Measurements from ENCODE around the gene MEG3.

MEG3 gene

GRCh38 chr14:100901391-100902183 is 75.7 kb downstream of the MEG3 start:
- no peak for DNase-seq

GRCh38 chr14:100902295-100903133 is 76.6 kb downstream of the MEG3 start:
- no peak for DNase-seq

GRCh38 chr14:100903134-100903468 is 77.2 kb downstream of the MEG3 start:
- DNase-seq, result no peak

- no peak for DNase-seq
Measured at GRCh38 chr14:100903672-100904185, 77.8 kb downstream of the MEG3 start, which contains the start of gene RTL1. Gene RTL1, minus strand, starts transcription at chr14:100903722. Its CDS starts 18,934 bp downstream, at chr14:100884788.

DNA sequence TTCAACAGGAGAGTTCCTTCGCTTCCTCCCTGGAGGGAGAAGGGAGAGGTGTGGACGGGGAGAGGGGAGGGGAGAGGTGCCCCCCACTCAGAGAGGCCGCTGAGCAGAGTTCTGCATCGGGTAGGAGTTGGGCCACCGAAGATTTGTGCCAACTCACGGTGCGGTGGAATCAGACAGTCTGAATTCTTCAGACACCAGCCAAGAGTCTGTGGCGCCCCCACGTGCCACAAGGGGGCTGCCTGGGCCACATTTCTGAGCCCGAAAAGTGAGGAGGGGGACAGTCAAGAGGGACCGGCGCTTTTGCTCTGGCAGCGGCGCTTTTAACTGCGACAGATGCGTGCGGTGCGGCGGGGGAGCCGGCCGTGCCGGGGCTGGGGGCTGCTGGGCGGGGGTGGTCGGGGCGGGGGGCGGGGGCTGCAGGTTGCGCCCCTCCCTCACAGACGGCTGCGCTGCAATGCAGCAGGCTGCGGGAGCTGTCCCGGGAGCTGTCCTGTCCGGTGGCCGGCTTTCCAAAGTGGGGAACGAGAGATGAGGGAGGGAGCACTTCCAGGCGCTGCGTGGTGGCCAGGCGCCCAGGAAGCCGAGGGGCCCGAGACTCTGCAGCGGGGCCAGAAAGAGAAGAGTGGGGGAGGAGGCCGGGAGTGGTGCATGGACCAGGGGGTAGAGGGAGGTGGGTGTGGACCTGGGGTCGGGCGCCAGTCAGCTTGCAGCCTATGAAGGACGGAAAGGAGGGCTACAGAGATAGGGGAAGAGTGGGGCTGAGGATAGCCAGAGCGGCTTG is 78.6 kb downstream of the MEG3 start:
- no peak for DNase-seq

DNA sequence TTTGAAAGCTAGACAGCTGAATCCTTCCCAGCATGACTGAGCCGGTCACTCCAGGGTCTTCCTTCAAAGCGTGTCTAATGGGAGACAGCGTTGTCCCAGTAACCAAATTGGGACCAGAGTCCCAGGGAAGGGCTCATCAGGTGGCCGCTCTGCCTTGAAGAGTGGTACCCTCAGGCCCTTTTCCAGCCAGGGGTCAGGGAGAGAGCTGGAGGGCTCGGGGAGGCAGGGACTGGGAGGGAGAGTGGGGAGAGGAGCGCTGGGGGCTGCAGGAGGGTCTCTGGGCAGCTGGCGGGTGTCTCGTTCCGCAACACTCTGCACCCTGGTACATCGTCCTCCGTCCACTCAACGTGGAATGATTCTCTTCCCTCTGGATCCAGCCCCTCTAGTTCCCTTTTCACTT is 79.2 kb downstream of the MEG3 start:
- DNase-seq, result no peak

GRCh38 chr14:100906420-100906819 is 80.5 kb downstream of the MEG3 start:
- peak; percentile 9 for DNase-seq

GRCh38 chr14:100907240-100907639 is 81.3 kb downstream of the MEG3 start:
- no peak for DNase-seq

- DNase-seq, result no peak
Measured at GRCh38 chr14:100909439-100909838, 83.5 kb downstream of the MEG3 start.
